Forelimb muscle (tissue), 1 donor: ENCODE results near the gene RAB8A. TPM values are rescaled to one million over a fixed set of nuclear protein-coding genes. Genes with fewer than 3 reads are reported as not detected.

ENCODE experiments used
- DNase-seq: peaks from one replicate; pipeline ENCODE4 v3.0.0-alpha.2; 2013; ENCODE audit warnings: low read depth
- polyA plus RNA-seq: library from polyadenylated mRNA; unstranded; fragments of 120-200 nt; gene quantifications from one replicate; pipeline ENCODE4 v1.2.1, GENCODE V29; 2013; ENCODE audit not compliant: insufficient read length

Gene RAB8A
- 30.4 TPM for polyA plus RNA-seq

- DNase-seq: peak; percentile 95
Measured at GRCh38 chr19:16111160-16111908, at the start of gene RAB8A. Gene RAB8A (plus strand): TSS chr19:16111889. CDS start chr19:16111902, 13 bp downstream.

GRCh38 chr19:16061943-16062342 lies 49.7 kb upstream of the RAB8A start:
- no peak for DNase-seq

GRCh38 chr19:16062789-16063188 lies 48.9 kb upstream of the RAB8A start:
- no peak for DNase-seq

- no peak for DNase-seq
Measured at GRCh38 chr19:16064209-16064889, 47.3 kb upstream of the RAB8A start.

GRCh38 chr19:16066611-16067104 lies 45.0 kb upstream of the RAB8A start:
- DNase-seq: no peak

GRCh38 chr19:16067205-16067938 lies 44.3 kb upstream of the RAB8A start:
- DNase-seq: no peak

GRCh38 chr19:16068696-16069259 lies 42.9 kb upstream of the RAB8A start:
- DNase-seq: no peak

- no peak for DNase-seq
Measured at GRCh38 chr19:16069813-16070365, 41.8 kb upstream of the RAB8A start.

- no peak for DNase-seq
Measured at GRCh38 chr19:16070366-16070990, 41.2 kb upstream of the RAB8A start.

GRCh38 chr19:16071072-16071691 lies 40.5 kb upstream of the RAB8A start:
- DNase-seq: no peak

- no peak for DNase-seq
Measured at GRCh38 chr19:16073481-16073880, 38.2 kb upstream of the RAB8A start.

- DNase-seq: no peak
Measured at GRCh38 chr19:16073988-16074387, 37.7 kb upstream of the RAB8A start.

- no peak for DNase-seq
Measured at GRCh38 chr19:16074488-16075365, 37.0 kb upstream of the RAB8A start.

GRCh38 chr19:16075430-16076153 lies 36.1 kb upstream of the RAB8A start:
- DNase-seq: no peak

- peak; percentile 80 for DNase-seq
Measured at GRCh38 chr19:16076154-16076957, 35.3 kb upstream of the RAB8A start, which contains the start of gene TPM4. Gene TPM4 (plus strand): TSS chr19:16076495. CDS start chr19:16076566, 71 bp downstream.

- no peak for DNase-seq
Measured at GRCh38 chr19:16076958-16077611, 34.6 kb upstream of the RAB8A start.

GRCh38 chr19:16077984-16078758 lies 33.5 kb upstream of the RAB8A start:
- DNase-seq: peak; percentile 68
